Hepatocyte (in vitro differentiated cells): ENCODE data around the gene ARHGEF25. TPM values are rescaled to one million over a fixed set of nuclear protein-coding genes. Genes with fewer than 3 reads are reported as not detected.

ENCODE experiments used
- DNase-seq: peaks from one replicate; pipeline ENCODE4 v3.0.0-alpha.2; 2016; ENCODE audit warnings: low spot score
- H2AFZ ChIP-seq: fragments of 200-600 bp; sonication (generic); 2 replicates; pipeline ENCODE4 v1.6.0; 2016; ENCODE audit warnings: antibody characterized with exemption, mild to moderate bottlenecking
- H3K27ac ChIP-seq: fragments of 200-600 bp; sonication (generic); 2 replicates; pipeline ENCODE4 v1.5.1; 2016; ENCODE audit warnings: mild to moderate bottlenecking
- H3K27me3 ChIP-seq: fragments of 200-600 bp; sonication (generic); 2 replicates; pipeline ENCODE4 v1.6.1; 2016
- H3K36me3 ChIP-seq: fragments of 200-600 bp; sonication (generic); replicated peaks from 2 replicates; pipeline ENCODE4 v1.5.1; 2016; ENCODE audit warnings: low read depth; ENCODE audit not compliant: insufficient read depth
- H3K4me1 ChIP-seq: fragments of 200-600 bp; sonication (generic); 2 replicates; pipeline ENCODE4 v1.5.1; 2016; ENCODE audit warnings: mild to moderate bottlenecking, moderate library complexity; ENCODE audit not compliant: insufficient read depth
- H3K4me2 ChIP-seq: fragments of 200-600 bp; sonication (generic); 2 replicates; pipeline ENCODE4 v1.6.0; 2016
- H3K4me3 ChIP-seq: fragments of 200-600 bp; sonication (generic); 2 replicates; pipeline ENCODE4 v1.5.1; 2016; ENCODE audit warnings: mild to moderate bottlenecking
- H3K79me2 ChIP-seq: fragments of 200-600 bp; sonication (generic); 2 replicates; pipeline ENCODE4 v1.6.0; 2017; ENCODE audit warnings: mild to moderate bottlenecking
- H3K9me2 ChIP-seq: fragments of 200-600 bp; sonication (generic); replicated peaks from 2 replicates; pipeline ENCODE4 v1.6.0; 2017; ENCODE audit warnings: mild to moderate bottlenecking; ENCODE audit not compliant: insufficient read depth
- H3K9me3 ChIP-seq: fragments of 200-600 bp; sonication (generic); 2 replicates; pipeline ENCODE4 v1.5.1; 2016; ENCODE audit warnings: low read depth, mild to moderate bottlenecking
- H4K20me1 ChIP-seq: fragments of 200-600 bp; sonication (generic); 2 replicates; pipeline ENCODE4 v1.6.0; 2016; ENCODE audit warnings: mild to moderate bottlenecking; ENCODE audit not compliant: insufficient read depth, poor library complexity, severe bottlenecking
- CTCF ChIP-seq: fragments of 200-600 bp; sonication (generic); IDR thresholded peaks from 2 replicates; pipeline ENCODE4 v1.5.1; 2016; ENCODE audit warnings: antibody characterized with exemption, mild to moderate bottlenecking; ENCODE audit not compliant: poor library complexity
- EZH2 ChIP-seq: fragments of 200-600 bp; sonication (generic); IDR thresholded peaks from 2 replicates; pipeline ENCODE4 v1.6.1; 2016; ENCODE audit warnings: antibody characterized with exemption, mild to moderate bottlenecking, borderline replicate concordance
- EZH2phosphoT487 ChIP-seq: fragments of 200-600 bp; sonication (generic); IDR thresholded peaks from one replicate; pipeline ENCODE4 v1.6.1; 2018; ENCODE audit warnings: antibody characterized with exemption, mild to moderate bottlenecking, low read depth, moderate library complexity; ENCODE audit not compliant: unreplicated experiment, severe bottlenecking
- WGBS: methylation state at CpG from one replicate; pipeline ENCODE4 v1.1.6; 2016; ENCODE audit warnings: low lambda C conversion rate; ENCODE audit errors: missing lambda C conversion rate; 5-methylcytosine and 5-hydroxymethylcytosine counted together
- polyA plus RNA-seq: library from polyadenylated mRNA; unstranded; fragments of >200 nt; fragmentation: Nextera tagmentation; extraction: Ambion mirVana; gene quantifications from 2 replicates; pipeline ENCODE4 v1.2.1, GENCODE V29; 2016
- total RNA-seq: library from RNA; depleted of rRNA; stranded (reverse); fragments of >200 nt; gene quantifications from 2 replicates; pipeline ENCODE4 v1.2.3, GENCODE V29; 2014

The ARHGEF25 gene
- total and polyA plus RNA-seq, 2 experiments from 2014 or later, result 0.29 to 12.6 TPM

- peaks cover 19% of the 10 kb centered on the region for H3K4me1 ChIP-seq
- peak overlapping the region; percentile 59 for H3K27ac ChIP-seq
- DNase-seq, result no peak
- no peak overlapping the region for H3K4me3 ChIP-seq
- H4K20me1 ChIP-seq, result no peaks in the 10 kb centered on the region
- H2AFZ ChIP-seq, result no peak overlapping the region
- H3K79me2 ChIP-seq, result no peaks in the 10 kb centered on the region
- H3K9me2 ChIP-seq, result no peaks in the 10 kb centered on the region
- 73% methylated on average over 2 of the region's 2 CpGs for WGBS
- no peaks in the 10 kb centered on the region for H3K36me3 ChIP-seq
- H3K4me2 ChIP-seq, result peak overlapping the region; percentile 93
- no peaks in the 10 kb centered on the region for H3K27me3 ChIP-seq
- no peak for TF ChIP-seq CTCF
- no peak for TF ChIP-seq EZH2phosphoT487
- no peak for TF ChIP-seq EZH2
- H3K9me3 ChIP-seq, result no peaks in the 10 kb centered on the region
Observed at GRCh38 chr12:57603324-57603723, 7.9 kb upstream of the ARHGEF25 start.

- WGBS, result 23% methylated on average over 6 of the region's 6 CpGs
- H3K9me3 ChIP-seq, result no peaks in the 10 kb centered on the region
- H2AFZ ChIP-seq, result peak overlapping the region; percentile 87
Observed at GRCh38 chr12:57603815-57604453, 7.3 kb upstream of the ARHGEF25 start.

GRCh38 chr12:57604454-57604991, 6.7 kb upstream of the ARHGEF25 start, which contains the start of gene DTX3:
Gene DTX3 (plus strand): TSS chr12:57604824. CDS start chr12:57606518, 1,694 bp downstream.
- peak; percentile 64 for DNase-seq
- peaks cover 19% of the 10 kb centered on the region for H3K4me1 ChIP-seq
- H3K9me2 ChIP-seq, result no peaks in the 10 kb centered on the region
- H3K4me3 ChIP-seq, result peak within 1 kb of the TSS; percentile 88
- H2AFZ ChIP-seq, result peak within 1 kb of the TSS; percentile 87
- H3K27ac ChIP-seq, result peak within 1 kb of the TSS; percentile 69
- WGBS, result 0% methylated on average over 8 of the region's 36 CpGs
- H3K79me2 ChIP-seq, result no peaks in the 10 kb centered on the region
- no peaks in the 10 kb centered on the region for H4K20me1 ChIP-seq
- H3K9me3 ChIP-seq, result no peaks in the 10 kb centered on the region
- no peaks in the 10 kb centered on the region for H3K36me3 ChIP-seq
- peak within 1 kb of the TSS; percentile 93 for H3K4me2 ChIP-seq
- TF ChIP-seq EZH2, result no peak
- no peak for TF ChIP-seq CTCF
- no peak for TF ChIP-seq EZH2phosphoT487
- H3K27me3 ChIP-seq, result no peaks in the 10 kb centered on the region

More at GRCh38 chr12:57603815-57604453, 7.3 kb upstream of the ARHGEF25 start:
- H3K4me2 ChIP-seq, result peak overlapping the region; percentile 93
- no peak for TF ChIP-seq CTCF
- TF ChIP-seq EZH2phosphoT487, result no peak
- TF ChIP-seq EZH2, result no peak
- no peaks in the 10 kb centered on the region for H3K36me3 ChIP-seq
- peaks cover 19% of the 10 kb centered on the region for H3K4me1 ChIP-seq
- peak overlapping the region; percentile 88 for H3K4me3 ChIP-seq
- DNase-seq, result peak; percentile 50
- no peaks in the 10 kb centered on the region for H4K20me1 ChIP-seq
- no peaks in the 10 kb centered on the region for H3K79me2 ChIP-seq
- no peaks in the 10 kb centered on the region for H3K9me2 ChIP-seq
- peak overlapping the region; percentile 69 for H3K27ac ChIP-seq
- no peaks in the 10 kb centered on the region for H3K27me3 ChIP-seq
